GM19099 (cell line): Measurements from ENCODE around the gene PARP12.

ENCODE experiments used
- POLR2A ChIP-seq: IDR thresholded peaks from 3 replicates; pipeline ENCODE4 v1.6.1; 2011; ENCODE audit warnings: low read depth; ENCODE audit not compliant: insufficient read length; ENCODE audit errors: extremely low read depth

Gene PARP12

GRCh38 chr7:140010194-140010895 is 52.4 kb downstream of the PARP12 start:
- TF ChIP-seq POLR2A = no peak

GRCh38 chr7:140009735-140010134 is 53.0 kb downstream of the PARP12 start:
- TF ChIP-seq POLR2A = no peak

- no peak for TF ChIP-seq POLR2A
Measured at GRCh38 chr7:140008755-140009610, 53.8 kb downstream of the PARP12 start.

GRCh38 chr7:140007051-140007690 is 55.6 kb downstream of the PARP12 start:
- no peak for TF ChIP-seq POLR2A

GRCh38 chr7:140006600-140006999 is 56.2 kb downstream of the PARP12 start:
- no peak for TF ChIP-seq POLR2A

GRCh38 chr7:140005754-140006503 is 56.8 kb downstream of the PARP12 start:
- no peak for TF ChIP-seq POLR2A

- no peak for TF ChIP-seq POLR2A
Measured at GRCh38 chr7:140005341-140005740, 57.4 kb downstream of the PARP12 start.

GRCh38 chr7:140004672-140005071 is 58.1 kb downstream of the PARP12 start:
- no peak for TF ChIP-seq POLR2A

- no peak for TF ChIP-seq POLR2A
Measured at GRCh38 chr7:140003913-140004382, 58.8 kb downstream of the PARP12 start.

- no peak for TF ChIP-seq POLR2A
Measured at GRCh38 chr7:140000666-140001268, 62.0 kb downstream of the PARP12 start.

- TF ChIP-seq POLR2A = no peak
Measured at GRCh38 chr7:139999516-139999915, 63.2 kb downstream of the PARP12 start.

- no peak for TF ChIP-seq POLR2A
Measured at GRCh38 chr7:139998572-139998971, 64.2 kb downstream of the PARP12 start.

GRCh38 chr7:139995017-139995915 is 67.5 kb downstream of the PARP12 start:
- no peak for TF ChIP-seq POLR2A

GRCh38 chr7:139994356-139994755 is 68.4 kb downstream of the PARP12 start:
- TF ChIP-seq POLR2A = no peak

- TF ChIP-seq POLR2A = no peak
Measured at GRCh38 chr7:139993592-139993991, 69.2 kb downstream of the PARP12 start.
